Activated naive CD8-positive, alpha-beta T cell treated with anti-CD3 and anti-CD28 coated beads for 36 hours (primary cell): ENCODE measurements around the gene LEMD3. TPM values are rescaled to one million over a fixed set of nuclear protein-coding genes. Genes with fewer than 3 reads are reported as not detected.

ENCODE experiments used
- total RNA-seq, 2 experiments: library from RNA; stranded (reverse); gene quantifications; one replicate each; pipeline ENCODE4 v1.2.3, GENCODE V29; 2021

LEMD3 gene
- total RNA-seq, 2 experiments from 2014 or later = 21.2 to 21.3 TPM

Other genes starting within 250 kb of the LEMD3 start
- under 1 TPM; 0.10 TPM for gene WIF1, start 48.3 kb upstream of the LEMD3 start, total RNA-seq
- not detected for gene MSRB3, start 109.1 kb downstream of the LEMD3 start, total RNA-seq